ENCODE measurements around the gene DDX20.

DDX20 gene

DNA sequence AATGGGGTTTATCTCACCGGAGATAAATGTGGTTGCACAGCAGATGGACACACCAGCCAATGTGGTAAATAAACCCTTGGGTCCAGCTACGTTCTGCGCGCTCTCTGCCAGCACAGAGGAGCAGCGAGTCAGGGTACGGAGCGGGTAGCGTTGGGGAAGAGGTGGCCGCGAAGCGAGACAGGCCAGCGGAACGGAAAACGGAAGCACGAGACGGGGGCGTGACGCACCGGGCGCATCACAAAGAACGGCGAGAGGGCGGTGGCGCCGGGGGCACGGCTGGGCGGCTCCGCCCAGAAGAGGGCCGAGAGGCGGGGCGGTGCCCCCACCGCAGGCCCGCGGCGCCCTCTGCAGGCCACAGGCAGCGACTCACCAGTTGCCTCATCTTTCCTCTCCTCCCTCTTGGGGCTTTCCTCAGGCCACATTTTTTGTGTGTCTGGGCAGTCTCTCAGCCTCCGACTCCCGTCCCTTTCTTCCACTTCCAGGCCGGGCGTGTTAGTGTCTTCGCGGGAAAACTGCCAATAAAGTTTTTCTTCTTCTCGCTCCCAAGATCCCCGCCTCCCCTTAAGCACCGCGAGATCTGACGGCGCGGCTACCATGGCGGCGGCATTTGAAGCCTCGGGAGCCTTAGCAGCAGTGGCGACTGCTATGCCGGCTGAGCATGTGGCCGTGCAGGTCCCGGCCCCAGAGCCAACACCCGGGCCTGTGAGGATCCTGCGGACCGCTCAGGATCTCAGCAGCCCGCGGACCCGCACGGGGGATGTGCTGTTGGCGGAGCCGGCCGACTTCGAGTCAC is at the start of gene DDX20:
TSS of gene DDX20 (plus strand) at position 571 of the 793 bp plus-strand sequence. CDS start at position 595, 24 bp downstream.
- DNase-seq (ENCODE audit: low spot score), result peak; percentile 94

DNA sequence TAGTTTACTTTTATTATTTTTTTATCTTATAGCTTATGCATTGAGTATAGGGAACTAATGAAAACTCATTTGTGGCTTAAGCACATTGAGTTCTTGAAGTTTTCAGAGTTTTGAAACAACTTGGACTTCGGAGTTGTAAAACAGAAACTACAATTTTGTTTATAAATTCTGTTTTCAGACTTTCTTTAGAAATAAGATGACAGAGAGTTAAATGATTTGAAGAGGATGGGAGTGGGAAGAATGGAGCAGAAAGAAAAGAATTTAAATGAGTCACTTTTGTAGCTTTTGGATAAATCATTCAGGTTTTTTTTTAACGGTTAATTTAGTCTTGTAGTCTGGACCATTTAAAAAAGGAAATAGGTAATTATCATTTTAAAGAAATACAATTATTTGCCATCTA is 48.8 kb upstream of the DDX20 start:
- no peak for DNase-seq (ENCODE audit: low spot score)

DNA sequence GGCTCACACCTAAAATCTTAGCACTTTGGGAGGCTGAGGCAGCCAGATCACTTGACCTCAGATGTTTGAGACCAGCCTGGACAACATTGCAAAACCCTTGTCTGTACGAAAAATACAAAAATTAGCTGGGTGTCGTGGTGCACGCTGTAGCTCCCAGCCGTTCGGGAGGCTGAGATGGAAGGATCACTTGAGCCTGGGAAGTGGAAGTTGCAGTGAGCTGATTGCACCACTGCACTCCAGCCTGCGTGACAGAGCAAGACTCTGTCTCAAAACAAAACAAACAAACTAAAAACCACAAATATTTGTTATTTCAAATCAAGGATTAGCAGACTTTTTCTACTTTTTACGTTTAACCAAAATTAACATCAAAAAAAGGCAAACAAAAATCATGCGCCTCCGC is 47.8 kb upstream of the DDX20 start:
- DNase-seq (ENCODE audit: low spot score), result no peak

DNA sequence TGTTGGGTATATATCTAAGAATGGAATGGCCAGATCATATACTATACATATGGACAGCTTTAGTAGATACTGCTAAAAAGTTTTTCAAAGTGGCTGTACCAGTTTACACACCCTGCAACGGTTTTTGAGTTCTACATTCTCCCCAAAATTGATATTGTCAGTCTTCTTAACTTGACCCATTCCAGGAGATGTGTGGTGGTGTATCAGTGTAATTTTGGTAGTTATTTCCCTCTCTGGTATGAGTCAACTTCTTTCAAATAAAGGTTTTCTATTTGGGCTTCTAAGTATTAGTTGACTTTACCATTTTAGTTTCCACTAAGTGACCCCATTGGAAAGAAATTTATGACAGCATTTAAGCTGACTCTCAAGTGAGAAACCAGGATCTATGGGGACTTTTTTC is 45.7 kb upstream of the DDX20 start:
- DNase-seq (ENCODE audit: low spot score), result no peak

GRCh38 chr1:111716333-111716732 is 39.4 kb upstream of the DDX20 start:
- no peak for DNase-seq (ENCODE audit: low spot score)

- no peak for DNase-seq (ENCODE audit: low spot score)
Measured at GRCh38 chr1:111717450-111717849, 38.3 kb upstream of the DDX20 start.

DNA sequence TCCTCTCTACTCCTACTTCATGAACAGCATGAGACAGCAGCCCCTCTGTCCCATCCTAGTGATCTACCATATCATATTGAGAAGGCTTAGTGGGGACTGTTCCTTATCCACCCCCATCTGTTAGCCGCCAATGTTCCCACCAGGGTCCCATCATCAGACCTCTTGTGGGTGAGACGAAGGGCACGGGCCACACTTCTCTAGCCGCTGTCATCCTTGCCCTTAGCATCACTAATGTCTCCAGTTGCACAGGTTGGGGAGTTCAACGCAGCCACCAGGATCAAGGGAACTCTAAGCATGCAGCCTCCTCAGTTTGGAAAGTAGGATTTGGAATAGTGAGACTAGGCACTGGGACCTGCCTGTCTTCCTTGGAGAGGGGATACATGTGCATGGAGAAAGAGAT is 36.6 kb upstream of the DDX20 start:
- DNase-seq (ENCODE audit: low spot score), result no peak

DNA sequence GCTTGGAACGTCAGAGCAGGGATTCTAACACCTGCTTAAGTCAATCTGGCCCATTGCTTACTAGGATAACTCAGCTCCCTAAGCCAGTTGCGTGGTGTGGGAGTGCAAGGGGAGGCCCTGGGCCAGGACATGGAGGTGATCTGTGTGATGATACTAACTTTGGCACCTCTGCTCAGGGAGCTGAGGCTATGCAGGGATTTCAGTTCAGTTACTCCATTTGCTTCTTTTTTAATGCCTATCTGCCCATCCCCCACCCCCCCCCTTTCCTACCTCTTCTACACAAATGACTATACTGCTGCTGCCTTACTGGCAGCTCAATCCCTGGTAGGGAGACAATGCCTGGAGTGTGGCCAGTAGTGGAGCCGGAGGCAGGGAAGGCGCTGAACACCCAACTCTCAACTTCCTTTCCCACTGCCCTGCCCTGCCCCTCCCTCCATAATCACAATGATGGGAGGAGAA is 36.0 kb upstream of the DDX20 start:
- no peak for DNase-seq (ENCODE audit: low spot score)

GRCh38 chr1:111720274-111720976 is 35.3 kb upstream of the DDX20 start:
- no peak for DNase-seq (ENCODE audit: low spot score)

DNA sequence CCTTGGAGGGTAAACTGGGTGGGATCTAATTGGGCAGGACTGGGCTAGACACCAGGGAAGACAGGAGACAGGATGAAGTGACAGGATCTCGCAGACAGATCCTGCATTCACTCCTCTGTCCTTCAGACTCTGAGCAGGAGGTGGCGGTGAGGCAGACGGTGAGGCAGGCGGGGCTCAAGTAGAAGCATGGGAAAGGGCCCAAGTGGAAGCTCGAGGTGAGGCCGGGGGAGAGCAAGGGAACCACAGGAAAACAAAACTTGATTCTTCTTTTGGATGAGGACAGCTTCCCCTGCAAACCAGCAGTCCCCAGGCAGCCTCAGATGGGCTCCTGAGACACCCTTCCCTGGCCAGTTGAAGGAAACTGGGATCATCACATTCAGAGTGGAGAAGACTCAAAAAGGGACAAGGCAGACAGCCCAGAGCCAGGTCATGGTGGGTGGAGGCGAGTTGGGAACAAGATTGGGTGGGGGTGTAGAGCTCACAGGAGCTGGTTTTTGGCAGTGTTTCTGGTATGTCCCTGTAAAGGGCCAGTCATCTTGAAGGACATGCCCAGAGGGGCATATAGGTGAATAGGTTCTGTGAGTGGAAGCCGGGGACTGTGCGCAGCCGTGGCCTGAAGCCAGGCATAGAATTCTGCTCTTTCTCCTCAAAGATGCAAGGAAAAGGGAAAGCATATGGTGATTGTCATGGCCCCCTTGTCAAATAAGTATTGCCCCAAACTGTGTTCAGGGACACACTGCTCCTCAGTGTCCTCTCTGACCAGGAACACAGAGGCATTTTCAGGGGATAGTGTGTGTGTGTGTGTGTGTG is 34.5 kb upstream of the DDX20 start:
- no peak for DNase-seq (ENCODE audit: low spot score)

GRCh38 chr1:111723091-111723806 is 32.5 kb upstream of the DDX20 start:
- DNase-seq (ENCODE audit: low spot score), result no peak

GRCh38 chr1:111723871-111724270 is 31.8 kb upstream of the DDX20 start:
- no peak for DNase-seq (ENCODE audit: low spot score)

GRCh38 chr1:111725192-111725591 is 30.5 kb upstream of the DDX20 start:
- no peak for DNase-seq (ENCODE audit: low spot score)

- no peak for DNase-seq (ENCODE audit: low spot score)
Measured at GRCh38 chr1:111727056-111727455, 28.6 kb upstream of the DDX20 start.

DNA sequence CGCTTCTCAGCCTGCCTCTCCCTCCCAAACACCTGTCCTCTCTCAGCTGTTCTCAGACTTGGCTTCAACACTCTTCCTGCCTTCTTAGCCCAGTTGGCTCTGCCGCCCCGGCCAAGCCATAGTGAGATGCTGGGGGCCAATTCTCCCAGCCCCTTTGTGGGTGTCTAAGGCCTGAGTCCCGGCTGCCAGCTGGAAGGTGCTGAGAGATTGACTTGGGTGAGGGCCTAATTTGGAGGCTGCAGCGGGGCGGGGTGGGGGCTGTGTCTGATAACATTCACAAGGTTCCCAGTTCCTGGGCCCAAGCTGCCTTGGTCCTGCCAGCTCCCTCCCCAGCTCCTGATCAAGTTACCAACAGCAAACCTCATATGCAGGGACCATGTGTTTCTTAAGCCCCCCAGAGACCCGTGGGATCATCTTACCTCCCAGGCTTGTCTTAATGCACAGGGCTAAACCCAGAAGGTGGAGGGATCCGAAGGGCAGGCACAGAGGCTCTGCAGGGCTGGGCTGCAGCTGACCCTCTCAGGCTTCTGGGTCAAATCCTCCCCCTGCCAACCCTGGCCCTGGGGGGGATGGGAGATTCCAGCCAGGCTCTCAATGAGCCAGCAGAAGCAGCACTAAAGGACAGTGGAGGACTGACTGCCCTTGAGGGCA is 26.3 kb upstream of the DDX20 start:
- DNase-seq (ENCODE audit: low spot score), result no peak

DNA sequence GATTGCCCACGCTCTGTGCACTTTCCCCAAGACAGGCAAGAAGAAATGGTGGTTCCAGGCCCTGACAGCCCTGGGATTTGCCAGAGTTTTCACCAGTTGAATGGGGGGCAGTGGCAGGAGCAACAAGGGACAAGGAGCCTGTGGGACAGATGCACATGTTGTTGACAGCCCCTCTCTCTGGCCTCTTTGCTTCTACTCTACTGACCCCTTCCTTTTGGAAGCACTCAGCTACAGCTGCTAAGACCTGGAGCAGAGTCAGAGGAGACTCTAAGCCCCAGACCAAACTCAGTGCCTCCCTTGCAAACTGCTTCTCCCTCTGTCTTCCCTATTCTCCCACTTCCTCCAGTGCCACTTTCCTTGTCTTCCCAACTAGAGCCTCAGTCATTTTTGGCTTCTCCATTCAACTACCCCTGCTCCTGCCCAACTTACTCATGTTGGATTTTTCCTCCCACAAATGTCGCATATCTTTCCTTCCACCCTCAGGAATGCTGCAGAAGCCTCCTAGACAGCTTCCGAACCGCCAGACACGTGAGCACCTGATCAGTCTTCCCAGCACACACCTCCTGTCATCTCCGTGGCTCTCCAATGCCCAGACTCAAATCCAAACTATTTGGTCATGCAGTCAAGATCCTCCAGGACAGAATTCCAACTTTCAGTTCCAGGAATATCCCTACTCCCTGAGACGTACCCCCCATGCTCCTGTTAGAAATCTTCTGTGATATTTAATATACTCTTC is 25.6 kb upstream of the DDX20 start:
- DNase-seq (ENCODE audit: low spot score), result no peak

DNA sequence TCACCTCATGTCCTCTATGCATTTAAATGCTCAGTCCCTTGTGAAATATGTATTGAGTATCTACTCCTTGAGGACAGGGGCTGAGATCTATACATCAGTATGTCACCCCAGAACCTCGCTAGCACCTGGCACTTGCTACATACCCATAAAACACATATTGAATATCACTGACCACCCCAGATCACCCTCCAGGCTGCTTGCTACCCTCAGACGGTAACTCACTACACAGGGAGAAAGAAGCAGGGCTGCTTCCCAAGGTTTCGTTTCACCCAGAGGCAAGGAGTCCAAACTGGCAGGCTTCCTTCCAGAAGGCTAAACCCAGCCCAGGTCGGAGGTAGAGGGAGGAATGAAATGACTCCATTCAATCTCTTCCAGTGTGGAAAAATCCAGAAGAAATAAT is 25.0 kb upstream of the DDX20 start:
- no peak for DNase-seq (ENCODE audit: low spot score)

DNA sequence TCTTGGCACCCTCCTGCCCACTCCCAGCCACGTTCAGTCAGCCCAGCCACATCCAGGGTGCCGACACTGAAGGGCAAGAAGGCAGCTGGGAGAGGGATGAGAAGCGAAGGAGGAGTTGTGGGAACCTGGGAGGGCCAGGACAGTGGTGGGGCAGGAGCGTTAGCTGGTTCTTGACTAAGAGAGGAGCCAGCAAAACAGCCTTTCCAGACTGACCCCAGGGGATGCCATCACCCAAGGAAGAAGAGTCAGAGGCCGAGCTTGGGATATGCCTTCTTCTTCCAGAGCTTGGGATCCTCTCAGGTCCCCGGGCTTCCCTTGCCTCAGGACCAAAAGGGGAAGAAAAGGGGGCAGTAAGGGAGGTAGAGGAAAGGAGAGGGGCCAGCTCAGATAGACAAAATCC is 23.7 kb upstream of the DDX20 start:
- DNase-seq (ENCODE audit: low spot score), result no peak

GRCh38 chr1:111732718-111733117 is 23.0 kb upstream of the DDX20 start:
- DNase-seq (ENCODE audit: low spot score), result no peak

GRCh38 chr1:111733183-111733991 is 22.3 kb upstream of the DDX20 start:
- no peak for DNase-seq (ENCODE audit: low spot score)
